Epithelial cell of proximal tubule (primary cell): ENCODE data around the gene RBM33. TPM values are rescaled to one million over a fixed set of nuclear protein-coding genes. Genes with fewer than 3 reads are reported as not detected.

Experiments
- DNase-seq: peaks from one replicate; pipeline ENCODE4 v3.0.0-alpha.2; 2011; ENCODE audit warnings: low read depth
- H3K4me3 ChIP-seq: 2 replicates; pipeline ENCODE4 v1.5.1; 2011; ENCODE audit warnings: low read depth, mild to moderate bottlenecking, low read length
- CTCF ChIP-seq: conservative IDR thresholded peaks from 2 replicates; pipeline ENCODE4 v1.5.1; 2012; ENCODE audit warnings: low read depth, mild to moderate bottlenecking, low read length
- total RNA-seq: library from RNA; depleted of rRNA; stranded (reverse); fragments of >200 nt; gene quantifications from 2 replicates; pipeline ENCODE4 v1.2.3, GENCODE V29; 2015

The RBM33 gene
- total RNA-seq, result 12.3 and 18.0 TPM in 2 replicates

GRCh38 chr7:155644178-155644970 lies at the start of gene RBM33:
Gene RBM33, plus strand, starts transcription at chr7:155644661. Its CDS starts 216 bp downstream, at chr7:155644877.
- no peak for DNase-seq
- no peak for TF ChIP-seq CTCF
- peak within 1 kb of the TSS; percentile 90 for H3K4me3 ChIP-seq

GRCh38 chr7:155594961-155595366 lies 49.5 kb upstream of the RBM33 start:
- no peak for DNase-seq
- no peak for TF ChIP-seq CTCF
- H3K4me3 ChIP-seq, result no peak overlapping the region

- DNase-seq, result peak; percentile 70
- no peak overlapping the region for H3K4me3 ChIP-seq
- TF ChIP-seq CTCF, result no peak
These were observed 46.7 kb upstream of the RBM33 start for GRCh38 chr7:155597753-155598140.

- no peak for DNase-seq
- peak; percentile 98 for TF ChIP-seq CTCF
- peak overlapping the region; percentile 45 for H3K4me3 ChIP-seq
These were observed 45.7 kb upstream of the RBM33 start for GRCh38 chr7:155598810-155599210.

GRCh38 chr7:155602156-155602555 lies 42.3 kb upstream of the RBM33 start:
- no peak overlapping the region for H3K4me3 ChIP-seq
- DNase-seq, result no peak
- TF ChIP-seq CTCF, result no peak

- no peak for TF ChIP-seq CTCF
- DNase-seq, result no peak
- no peak overlapping the region for H3K4me3 ChIP-seq
These were observed 41.7 kb upstream of the RBM33 start for GRCh38 chr7:155602750-155603149.
